Thyroid gland (tissue), 4 donors: Measurements from ENCODE around the gene PROZ.

Source experiments
- POLR2A ChIP-seq, 2 donors: fragments of 450-650 bp; IDR thresholded peaks; one replicate each; pipeline ENCODE4 v1.6.1; 2017; ENCODE audit warnings: antibody characterized with exemption in 2 of 2, mild to moderate bottlenecking in 2 of 2, moderate library complexity in 1 of 2
- TF ChIP-seq, protein P1 (sequence below), 6 experiments: fragments of 200-600 bp in 3 of 6; fragments of 450-650 bp in 3 of 6; sonication (generic) in 3 of 6; IDR thresholded peaks; one replicate each; pipeline ENCODE4 v1.5.1; 2016 to 2019; ENCODE audit warnings: antibody characterized with exemption in 6 of 6, mild to moderate bottlenecking in 2 of 6, inconsistent platforms in 1 of 6, moderate library complexity in 1 of 6

DNA sequence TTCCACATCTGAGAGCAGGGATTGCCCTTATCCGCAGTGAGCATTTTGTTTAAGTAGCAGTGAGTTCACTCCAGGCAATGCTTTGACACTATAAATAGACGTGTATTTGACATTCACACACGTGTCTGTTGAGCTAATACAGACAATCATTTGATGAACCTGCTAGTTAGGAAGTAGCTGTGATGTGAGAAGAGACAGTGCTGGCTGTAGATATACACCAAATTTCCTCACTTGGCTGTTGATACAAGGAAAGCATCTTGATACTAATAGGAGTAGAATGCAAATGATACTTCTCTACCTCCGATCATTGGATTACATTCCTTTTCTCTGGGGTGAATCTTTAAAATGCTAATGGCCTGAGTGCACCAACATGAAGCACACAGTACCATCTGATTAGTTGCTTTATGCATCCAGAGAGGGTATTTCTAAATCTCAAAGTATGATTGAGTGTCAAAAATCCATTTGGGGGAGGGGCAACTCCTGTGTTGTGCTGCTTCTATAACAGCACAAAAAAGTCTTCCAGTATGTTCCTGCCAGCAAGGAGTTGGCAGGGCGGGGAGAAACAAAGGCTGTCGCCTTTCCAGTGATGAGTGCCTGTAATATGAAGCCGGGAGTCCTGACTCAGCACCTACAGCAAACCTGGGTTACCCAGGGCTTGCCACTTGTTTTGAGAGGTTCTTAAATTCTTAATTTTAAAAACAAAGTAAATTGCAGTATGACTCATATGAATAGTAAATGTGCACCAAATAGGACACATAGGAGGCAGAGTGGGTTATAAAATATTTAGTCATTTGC lies 58.0 kb downstream of the PROZ start:
- TF ChIP-seq, protein P1, sequence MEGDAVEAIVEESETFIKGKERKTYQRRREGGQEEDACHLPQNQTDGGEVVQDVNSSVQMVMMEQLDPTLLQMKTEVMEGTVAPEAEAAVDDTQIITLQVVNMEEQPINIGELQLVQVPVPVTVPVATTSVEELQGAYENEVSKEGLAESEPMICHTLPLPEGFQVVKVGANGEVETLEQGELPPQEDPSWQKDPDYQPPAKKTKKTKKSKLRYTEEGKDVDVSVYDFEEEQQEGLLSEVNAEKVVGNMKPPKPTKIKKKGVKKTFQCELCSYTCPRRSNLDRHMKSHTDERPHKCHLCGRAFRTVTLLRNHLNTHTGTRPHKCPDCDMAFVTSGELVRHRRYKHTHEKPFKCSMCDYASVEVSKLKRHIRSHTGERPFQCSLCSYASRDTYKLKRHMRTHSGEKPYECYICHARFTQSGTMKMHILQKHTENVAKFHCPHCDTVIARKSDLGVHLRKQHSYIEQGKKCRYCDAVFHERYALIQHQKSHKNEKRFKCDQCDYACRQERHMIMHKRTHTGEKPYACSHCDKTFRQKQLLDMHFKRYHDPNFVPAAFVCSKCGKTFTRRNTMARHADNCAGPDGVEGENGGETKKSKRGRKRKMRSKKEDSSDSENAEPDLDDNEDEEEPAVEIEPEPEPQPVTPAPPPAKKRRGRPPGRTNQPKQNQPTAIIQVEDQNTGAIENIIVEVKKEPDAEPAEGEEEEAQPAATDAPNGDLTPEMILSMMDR (IDR thresholded peaks at IDR 0.05): no peak
- TF ChIP-seq POLR2A (IDR thresholded peaks at IDR 0.05): no peak
